Lower lobe of right lung (tissue), 2 donors: Measurements from ENCODE around the gene MYCBPAP. TPM values are rescaled to one million over a fixed set of nuclear protein-coding genes. Genes with fewer than 3 reads are reported as not detected.

Experiments used
- ATAC-seq, 2 donors: fragments of 200-7000 bp; cut with Tn5 transposase; one replicate each; pipeline ENCODE4 v1.9.1; 2020 to 2022; ENCODE audit warnings: mild to moderate bottlenecking in 2 of 2, moderate library complexity in 2 of 2
- DNase-seq: peaks from one replicate; pipeline ENCODE4 v3.0.0-alpha.2; 2020
- H3K27ac ChIP-seq: fragments of 200-600 bp; one replicate; pipeline ENCODE4 v1.8.0; 2022
- H3K27me3 ChIP-seq: fragments of 200-600 bp; one replicate; pipeline ENCODE4 v1.8.0; 2022; ENCODE audit warnings: low read depth
- H3K36me3 ChIP-seq: fragments of 200-600 bp; one replicate; pipeline ENCODE4 v1.8.0; 2022; ENCODE audit warnings: mild to moderate bottlenecking
- H3K4me1 ChIP-seq: fragments of 200-600 bp; one replicate; pipeline ENCODE4 v1.8.0; 2022
- H3K4me3 ChIP-seq: fragments of 200-600 bp; one replicate; pipeline ENCODE4 v1.8.0; 2022; ENCODE audit warnings: mild to moderate bottlenecking
- H3K9me3 ChIP-seq: fragments of 200-600 bp; one replicate; pipeline ENCODE4 v1.8.0; 2022
- intact Hi-C: fragments of 100-400 bp; cut with DNase I; formaldehyde crosslinking; loops from one replicate; pipeline ENCODE4 v1.11.0; 2022
- total RNA-seq: library from RNA; stranded (reverse); fragmentation: NEBNext Ultra II Directional; extraction: Animal tissue kit (Norgen Biotek cat#: 25700); gene quantifications from one replicate; pipeline ENCODE4 v1.2.1, GENCODE V29; 2021
- TF ChIP-seq, protein P1 (sequence below): fragments of 200-600 bp; IDR thresholded peaks from one replicate; pipeline ENCODE4 v1.8.0; 2022; ENCODE audit warnings: antibody characterized with exemption, mild to moderate bottlenecking
- donor health status: DM: no; HTN: yes; CAD: no; lungs with severe emphysema.

The MYCBPAP gene
- total RNA-seq, 1 donor from 2014 or later, result 3.8 TPM

DNA sequence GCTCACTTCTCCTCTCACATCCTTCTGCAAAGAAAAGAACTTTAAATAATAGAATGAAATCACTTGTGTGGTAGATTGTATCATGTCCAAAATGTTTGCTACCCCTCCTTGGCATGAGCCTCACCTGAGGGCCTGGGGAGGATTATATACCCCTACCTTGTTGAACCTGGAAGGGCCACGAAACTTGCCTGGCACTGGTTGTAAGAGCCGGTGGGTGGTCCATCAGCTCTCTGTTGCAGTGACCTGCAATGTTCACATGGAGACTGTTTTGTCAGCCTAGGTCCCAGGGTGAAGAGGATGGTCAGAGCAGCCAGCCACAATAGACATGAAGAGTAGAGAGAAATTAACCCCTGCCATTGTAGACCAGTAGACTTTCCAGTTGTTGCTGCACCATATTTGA is 19.4 kb upstream of the MYCBPAP start:
- TF ChIP-seq, protein P1, sequence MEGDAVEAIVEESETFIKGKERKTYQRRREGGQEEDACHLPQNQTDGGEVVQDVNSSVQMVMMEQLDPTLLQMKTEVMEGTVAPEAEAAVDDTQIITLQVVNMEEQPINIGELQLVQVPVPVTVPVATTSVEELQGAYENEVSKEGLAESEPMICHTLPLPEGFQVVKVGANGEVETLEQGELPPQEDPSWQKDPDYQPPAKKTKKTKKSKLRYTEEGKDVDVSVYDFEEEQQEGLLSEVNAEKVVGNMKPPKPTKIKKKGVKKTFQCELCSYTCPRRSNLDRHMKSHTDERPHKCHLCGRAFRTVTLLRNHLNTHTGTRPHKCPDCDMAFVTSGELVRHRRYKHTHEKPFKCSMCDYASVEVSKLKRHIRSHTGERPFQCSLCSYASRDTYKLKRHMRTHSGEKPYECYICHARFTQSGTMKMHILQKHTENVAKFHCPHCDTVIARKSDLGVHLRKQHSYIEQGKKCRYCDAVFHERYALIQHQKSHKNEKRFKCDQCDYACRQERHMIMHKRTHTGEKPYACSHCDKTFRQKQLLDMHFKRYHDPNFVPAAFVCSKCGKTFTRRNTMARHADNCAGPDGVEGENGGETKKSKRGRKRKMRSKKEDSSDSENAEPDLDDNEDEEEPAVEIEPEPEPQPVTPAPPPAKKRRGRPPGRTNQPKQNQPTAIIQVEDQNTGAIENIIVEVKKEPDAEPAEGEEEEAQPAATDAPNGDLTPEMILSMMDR, result no peak
- intact Hi-C loops, result no loop called here

DNA sequence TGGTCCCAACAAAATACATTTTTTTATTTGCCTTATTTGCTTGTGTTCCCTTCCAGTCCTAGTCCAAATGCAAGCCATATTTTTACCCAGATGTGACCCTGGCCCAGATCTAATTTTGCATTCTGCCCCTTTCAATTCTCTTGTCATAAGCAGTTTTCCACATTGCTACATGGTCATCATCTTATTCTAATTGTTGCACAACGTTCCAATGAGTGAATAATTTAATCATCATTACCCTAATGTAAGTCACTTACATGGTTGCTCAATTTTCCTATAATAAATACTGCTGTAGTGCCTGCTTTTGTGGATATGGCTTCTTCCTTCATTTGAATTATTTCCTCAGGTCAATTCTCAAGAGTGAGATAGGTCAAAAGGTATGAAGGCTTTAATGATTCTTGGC is 16.7 kb upstream of the MYCBPAP start:
- intact Hi-C loops, result no loop called here
- Histone ChIP-seq H3K4me3 (no peak overlapping the region), H3K36me3 (peaks cover 7% of the 10 kb centered on the region), H3K4me1 (no peaks in the 10 kb centered on the region), H3K27ac (no peak overlapping the region), H3K27me3 (no peaks in the 10 kb centered on the region), H3K9me3 (no peaks in the 10 kb centered on the region)
- ATAC-seq (no peak), DNase-seq (no peak)
- TF ChIP-seq, protein P1, result no peak

More for the DNA sequence above, 19.4 kb upstream of the MYCBPAP start:
- DNase-seq (no peak), ATAC-seq (no peak)
- Histone ChIP-seq H3K4me1 (no peaks in the 10 kb centered on the region), H3K27me3 (no peaks in the 10 kb centered on the region), H3K27ac (no peak overlapping the region), H3K9me3 (no peaks in the 10 kb centered on the region), H3K36me3 (peaks cover 32% of the 10 kb centered on the region), H3K4me3 (no peak overlapping the region)

DNA sequence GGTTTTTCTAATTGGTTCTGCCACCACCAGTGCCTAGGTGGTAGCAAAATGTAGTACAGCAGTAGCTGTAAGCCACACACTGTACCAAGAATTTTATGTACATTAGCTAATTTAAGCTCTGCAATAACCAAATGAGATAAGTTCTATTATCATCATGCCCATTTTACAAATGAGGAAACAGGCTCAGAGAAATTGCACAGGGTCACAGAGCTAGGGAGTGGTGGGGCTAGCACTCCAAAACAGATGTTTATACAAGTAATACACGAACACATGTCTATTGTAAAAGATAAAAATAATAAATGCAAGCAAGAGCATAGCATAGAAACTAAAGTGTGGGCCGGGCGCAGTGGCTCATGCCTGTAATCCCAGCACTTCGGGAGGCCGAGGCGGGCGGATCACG is 16.0 kb upstream of the MYCBPAP start:
- ATAC-seq, result no peak
- Histone ChIP-seq H3K9me3 (no peaks in the 10 kb centered on the region), H3K27me3 (no peaks in the 10 kb centered on the region), H3K27ac (no peak overlapping the region), H3K36me3 (peaks cover 7% of the 10 kb centered on the region), H3K4me1 (no peaks in the 10 kb centered on the region), H3K4me3 (no peak overlapping the region)
- TF ChIP-seq, protein P1, result no peak
- intact Hi-C loops, result no loop called here
- no peak for DNase-seq

DNA sequence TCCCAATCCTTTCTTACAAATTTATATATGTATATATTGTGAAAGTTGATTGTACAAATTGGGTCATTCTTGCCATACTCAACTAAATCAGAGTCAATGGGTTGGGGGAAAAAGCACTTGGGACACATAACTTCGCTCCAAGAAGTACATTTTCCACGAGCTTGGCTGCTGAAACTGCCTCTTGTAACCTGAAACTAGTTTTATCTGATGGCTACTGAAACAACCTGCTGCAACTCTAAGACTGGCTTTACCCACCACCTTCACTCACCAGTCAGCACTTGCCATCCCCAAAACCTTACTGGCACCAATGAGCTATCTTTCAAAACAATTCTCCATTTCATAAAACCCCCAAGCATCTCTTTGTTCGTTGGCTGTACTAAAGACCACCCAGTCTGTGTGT is 14.5 kb upstream of the MYCBPAP start:
- H3K36me3 ChIP-seq, result no peaks in the 10 kb centered on the region
- H3K9me3 ChIP-seq, result no peaks in the 10 kb centered on the region
- ATAC-seq (no peak), DNase-seq (no peak)
- no peaks in the 10 kb centered on the region for H3K4me1 ChIP-seq
- H3K27ac ChIP-seq, result no peak overlapping the region
- TF ChIP-seq, protein P1, result no peak
- H3K4me3 ChIP-seq, result no peak overlapping the region
- H3K27me3 ChIP-seq, result no peaks in the 10 kb centered on the region
- intact Hi-C loops, result no loop called here

DNA sequence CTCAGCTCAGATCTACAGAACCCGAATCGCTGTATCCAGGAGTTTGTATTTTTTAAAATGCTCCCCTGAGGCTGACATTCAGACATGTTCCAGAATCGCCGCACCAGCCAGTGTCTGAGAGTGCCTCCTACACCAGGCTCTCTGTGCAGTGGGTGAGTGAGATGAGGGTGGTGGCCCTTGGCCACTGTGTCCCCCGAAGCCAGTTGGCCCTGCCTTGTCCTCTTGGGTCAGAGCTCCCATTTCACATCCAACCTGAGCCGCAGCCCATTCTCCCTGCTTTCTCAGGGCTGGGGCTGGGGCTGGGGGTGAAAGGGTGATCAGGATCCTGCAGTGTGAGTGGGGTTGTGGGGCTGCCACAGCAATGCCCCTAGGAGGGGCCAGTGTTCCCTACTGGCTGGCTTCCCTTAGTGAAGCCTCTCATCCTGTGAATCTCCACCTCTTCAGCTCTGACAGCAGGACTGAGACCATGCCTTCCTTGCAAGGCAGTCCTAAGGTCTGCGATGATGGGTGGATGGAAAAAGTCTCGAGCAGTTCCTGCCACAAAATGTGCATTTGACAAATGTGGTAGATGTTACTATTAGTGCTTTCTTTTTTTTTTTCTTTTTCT is 12.9 kb upstream of the MYCBPAP start:
- Histone ChIP-seq H3K4me3 (no peak overlapping the region), H3K27me3 (no peaks in the 10 kb centered on the region), H3K36me3 (no peaks in the 10 kb centered on the region), H3K27ac (no peak overlapping the region), H3K4me1 (no peaks in the 10 kb centered on the region), H3K9me3 (no peaks in the 10 kb centered on the region)
- DNase-seq, result no peak
- TF ChIP-seq, protein P1, result no peak
- no peak for ATAC-seq
- intact Hi-C loops, result no loop called here

DNA sequence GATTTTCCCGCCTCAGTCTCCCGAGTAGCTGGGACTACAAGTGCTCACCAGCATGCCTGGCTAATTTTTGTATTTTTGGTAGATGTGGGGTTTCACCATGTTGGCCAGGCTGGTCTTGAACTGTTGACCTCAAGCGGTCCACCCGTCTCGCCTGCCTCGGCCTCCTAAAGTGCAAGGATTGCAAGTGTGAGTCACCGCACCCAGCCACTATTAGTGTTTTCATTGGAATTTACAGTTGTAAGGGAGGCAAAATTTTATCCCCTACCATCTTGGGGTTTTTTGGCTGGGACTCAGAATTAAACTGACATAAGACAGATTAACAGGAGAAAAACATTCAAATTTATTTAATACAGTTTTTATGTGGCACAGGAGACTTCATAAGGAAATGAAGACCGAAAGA is 12.3 kb upstream of the MYCBPAP start:
- no peak overlapping the region for H3K4me3 ChIP-seq
- no peak overlapping the region for H3K27ac ChIP-seq
- ATAC-seq (no peak), DNase-seq (no peak)
- no peaks in the 10 kb centered on the region for H3K4me1 ChIP-seq
- TF ChIP-seq, protein P1, result no peak
- H3K27me3 ChIP-seq, result no peaks in the 10 kb centered on the region
- intact Hi-C loops, result no loop called here
- H3K36me3 ChIP-seq, result no peaks in the 10 kb centered on the region
- no peaks in the 10 kb centered on the region for H3K9me3 ChIP-seq
